Stimulated activated CD8-positive, alpha-beta memory T cell treated with anti-CD3 and anti-CD28 coated beads, Interleukin-7, amount 100 ng/mL, for 1 hour (primary cell): Measurements from ENCODE around the gene HLA-A.

ENCODE experiments used
- DNase-seq, 2 donors: peaks; one replicate each; pipeline ENCODE4 v3.0.0-alpha.2; 2020; ENCODE audit warnings: low read depth in 2 of 2

HLA-A gene

DNA sequence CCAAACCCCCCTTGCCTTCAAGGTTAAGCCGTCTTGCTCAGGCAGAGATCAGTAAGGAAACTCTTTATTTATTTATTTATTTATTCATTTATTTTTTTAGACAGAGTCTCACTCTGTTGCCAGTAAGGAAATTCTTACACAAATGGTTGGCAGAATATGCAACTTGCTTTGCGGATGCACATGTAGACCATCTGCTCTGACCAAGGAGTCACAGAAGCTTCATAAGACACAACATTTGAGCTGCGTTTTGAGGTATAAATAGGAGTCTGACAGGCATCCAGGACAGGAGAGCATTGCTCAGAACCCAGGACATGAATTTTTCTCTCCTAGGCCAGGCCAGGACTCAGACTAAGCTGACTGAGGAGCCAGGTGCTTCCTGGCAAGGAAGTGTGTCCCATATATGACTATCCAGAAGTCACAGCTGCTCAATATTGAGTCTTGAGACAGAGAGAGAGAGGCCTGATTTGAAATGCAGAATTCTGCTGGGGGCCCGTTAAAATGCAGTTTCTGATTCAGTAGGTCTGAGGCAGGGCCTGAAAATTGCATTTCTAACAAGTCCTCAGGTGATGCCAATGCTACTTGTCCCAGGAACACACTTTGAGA is 43.9 kb downstream of the HLA-A start:
- no peak for DNase-seq

DNA sequence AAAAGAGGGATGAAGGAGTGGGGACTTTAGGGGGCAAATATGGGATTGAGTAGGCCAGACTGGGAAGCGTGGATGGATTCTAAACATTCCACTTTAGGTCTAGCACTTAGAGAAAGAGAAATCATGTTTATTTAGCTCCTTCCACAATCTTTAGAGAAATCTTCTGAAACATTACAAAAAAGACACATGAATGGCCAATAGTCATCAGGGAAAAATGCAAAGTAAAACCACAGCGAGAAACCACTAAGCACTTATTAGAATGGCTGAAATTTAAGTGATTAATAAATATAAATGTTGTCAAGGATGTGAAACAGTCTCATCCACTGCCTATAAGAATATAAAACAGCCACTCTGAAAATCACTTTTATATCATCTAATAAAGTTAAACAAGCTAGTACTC is 46.9 kb downstream of the HLA-A start:
- no peak for DNase-seq

DNA sequence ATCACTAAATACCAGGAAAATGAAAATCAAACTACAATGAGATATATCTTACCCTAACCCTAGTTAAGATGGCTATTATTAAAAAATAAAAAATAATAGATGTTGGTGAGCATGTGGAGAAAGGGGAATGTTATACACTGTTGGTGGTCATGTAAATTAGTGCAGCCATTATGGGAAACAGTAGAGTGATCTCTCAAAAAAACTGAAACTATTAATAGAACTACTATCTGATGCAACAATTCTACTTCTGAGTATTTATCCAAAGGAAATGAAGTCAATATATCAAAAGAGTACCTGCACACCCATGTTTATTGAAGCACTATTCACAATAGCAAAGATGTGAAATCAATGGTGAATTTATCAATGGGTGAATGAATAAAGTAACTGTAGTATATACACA is 48.6 kb downstream of the HLA-A start:
- no peak for DNase-seq

DNA sequence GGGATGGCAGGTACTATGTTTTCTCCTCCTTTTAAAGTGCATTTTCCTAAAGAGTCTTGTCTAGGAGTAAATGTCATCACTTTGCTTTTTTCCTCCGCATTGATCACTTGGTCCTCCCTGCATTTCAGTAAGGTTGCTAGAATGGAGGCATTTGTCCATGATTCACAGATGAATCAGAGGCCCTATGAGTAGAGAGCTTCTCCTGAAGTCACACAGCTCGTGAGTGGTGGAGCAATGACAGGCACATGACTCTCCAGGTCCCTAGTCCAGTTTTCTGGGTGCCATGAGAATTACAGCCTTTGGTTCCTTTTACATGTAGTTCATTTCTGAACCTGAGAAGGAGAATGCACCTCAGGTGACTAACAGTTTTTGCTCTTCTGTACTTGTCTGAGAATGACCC is 50.5 kb downstream of the HLA-A start:
- DNase-seq, result no peak

DNA sequence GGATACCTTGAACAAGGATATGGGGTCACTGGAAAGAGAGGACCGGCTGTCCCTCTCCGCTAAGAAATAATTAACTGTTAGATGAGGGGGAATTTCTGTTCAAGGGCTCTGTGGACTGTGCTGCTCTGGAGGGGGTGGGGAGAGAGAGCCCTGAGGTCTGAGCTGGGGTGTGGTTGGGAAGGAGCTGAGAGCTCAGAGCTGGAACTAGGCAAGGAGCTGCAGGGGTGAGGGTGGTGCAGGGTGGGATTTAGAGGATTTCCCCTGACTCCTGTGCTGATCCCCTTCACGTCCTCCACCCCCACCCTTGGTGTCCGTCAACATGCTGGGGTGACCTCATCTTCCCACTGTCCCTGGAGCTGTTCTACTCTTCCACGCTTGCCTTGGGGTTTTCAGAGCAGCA is 52.5 kb downstream of the HLA-A start:
- DNase-seq, result no peak

DNA sequence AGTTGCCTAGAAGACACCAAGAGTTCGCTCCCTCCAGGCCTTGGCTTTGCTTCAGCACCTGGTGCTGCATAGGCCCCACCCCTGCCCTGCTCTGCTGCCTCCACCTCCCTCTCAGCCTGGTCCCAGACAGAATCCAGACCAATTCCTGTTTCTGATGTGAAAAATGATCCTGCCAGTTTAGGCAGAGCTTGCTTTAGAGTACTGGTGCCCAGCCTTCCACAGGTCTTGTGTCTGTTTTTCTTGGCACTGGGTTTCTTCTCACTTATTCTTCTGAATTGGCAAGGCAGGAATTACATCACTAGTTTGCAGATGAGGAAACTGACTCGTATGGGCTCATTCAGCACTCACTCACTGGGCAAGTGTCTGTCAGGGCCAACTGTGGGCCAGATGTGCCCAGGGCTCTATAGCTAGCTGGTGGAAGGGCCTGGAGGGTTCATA is 53.0 kb downstream of the HLA-A start:
- no peak for DNase-seq
